K562 (cell line): Measurements from ENCODE around the gene GALM. TPM values are rescaled to one million over a fixed set of nuclear protein-coding genes. Genes with fewer than 3 reads are reported as not detected.

Experiments
- ATF4 ChIP-seq: fragments of 450-650 bp; formaldehyde crosslinking; IDR thresholded peaks from 2 replicates; pipeline ENCODE4 v1.4.0; 2022; ENCODE audit warnings: mild to moderate bottlenecking, moderate library complexity
- ETV5 ChIP-seq: sonication (generic); formaldehyde crosslinking; IDR thresholded peaks from 2 replicates; pipeline ENCODE4 v1.4.0; 2020; ENCODE audit warnings: low read depth, mild to moderate bottlenecking, missing genetic modification reagents
- FOXJ3 ChIP-seq: sonication (generic); formaldehyde crosslinking; IDR thresholded peaks from 2 replicates; pipeline ENCODE4 v1.4.0; 2020; ENCODE audit warnings: mild to moderate bottlenecking, missing genetic modification reagents
- NCOA4 ChIP-seq: fragments of 450-650 bp; IDR thresholded peaks from 2 replicates; pipeline ENCODE4 v1.6.1; 2018; ENCODE audit warnings: mild to moderate bottlenecking; ENCODE audit not compliant: partially characterized antibody
- NFIC ChIP-seq: fragments of 450-650 bp; IDR thresholded peaks from 2 replicates; pipeline ENCODE4 v1.6.1; 2017; ENCODE audit warnings: mild to moderate bottlenecking, inconsistent platforms
- NR2C2 ChIP-seq, 2 experiments: fragments of 200-800 bp in 1 of 2; sonication (Bioruptor generic) in 1 of 2; sonication (generic) in 1 of 2; formaldehyde crosslinking in 1 of 2; IDR thresholded peaks; 2 replicates each; pipeline versions ENCODE4 v1.6.1 to v1.8.0; 2016 to 2022; ENCODE audit warnings: mild to moderate bottlenecking in 1 of 2, missing compliant biosample characterization in 1 of 2, missing genetic modification characterization in 1 of 2, missing genetic modification reagents in 1 of 2
- POLR2AphosphoS5 ChIP-seq: IDR thresholded peaks from 2 replicates; pipeline ENCODE4 v1.6.1; 2011; ENCODE audit warnings: mild to moderate bottlenecking, low read depth, low read length, moderate library complexity; ENCODE audit not compliant: control insufficient read depth, insufficient read depth
- RBM25 ChIP-seq: fragments of 200-400 bp; formaldehyde crosslinking; IDR thresholded peaks from 2 replicates; pipeline ENCODE4 v1.6.1; 2018; ENCODE audit warnings: low read length, low read depth, moderate library complexity; ENCODE audit not compliant: severe bottlenecking
- RERE ChIP-seq: sonication (generic); formaldehyde crosslinking; IDR thresholded peaks from 2 replicates; pipeline ENCODE4 v1.8.0; 2023; ENCODE audit warnings: missing genetic modification reagents, mild to moderate bottlenecking, borderline replicate concordance
- U2AF2 ChIP-seq: fragments of 200-400 bp; formaldehyde crosslinking; optimal IDR thresholded peaks from 2 replicates; pipeline ENCODE3; 2017; ENCODE audit warnings: low read depth, mild to moderate bottlenecking, low read length
- ZBTB12 ChIP-seq: fragments of 250-450 bp; sonication (Bioruptor Pico); IDR thresholded peaks from 2 replicates; pipeline ENCODE4 v1.4.0; 2020
- ZFP30 ChIP-seq: fragments of 250-450 bp; sonication (Bioruptor Pico); IDR thresholded peaks from 2 replicates; pipeline ENCODE4 v1.8.0; 2022; ENCODE audit warnings: moderate library complexity, mild to moderate bottlenecking, inconsistent platforms, borderline replicate concordance
- ZNF668 ChIP-seq: fragments of 250-450 bp; sonication (Bioruptor Pico); IDR thresholded peaks from 2 replicates; pipeline ENCODE4 v1.8.0; 2022; ENCODE audit warnings: mild to moderate bottlenecking, inconsistent platforms
- polyA plus RNA-seq, 8 experiments: library from polyadenylated mRNA; depleted of rRNA in 4 of 8; stranded (reverse) in 5 of 8; unstranded in 3 of 8; fragments of >200 nt; fragmentation: Nextera tagmentation in 2 of 8; fragmentation: Illumina TruSeq in 1 of 8; extraction: Ambion mirVana in 2 of 8; extraction: Trizol in 1 of 8; gene quantifications; 2 replicates each; pipeline versions ENCODE4 v1.2.1 to v1.2.3, GENCODE V29; 2011 to 2014; ENCODE audit warnings: inconsistent platforms in 1 of 8, missing spikeins in 1 of 8
- total RNA-seq, 7 experiments: library from RNA; depleted of rRNA in 6 of 7; stranded (reverse); fragments of >200 nt in 6 of 7; fragmentation: Illumina TruSeq in 2 of 7; extraction: Trizol in 2 of 7; gene quantifications; 2 replicates each; pipeline versions ENCODE4 v1.2.1 to v1.2.3, GENCODE V29; 2011 to 2021; ENCODE audit warnings: low replicate concordance in 1 of 7
- TF ChIP-seq, protein P1 (sequence below): fragments of 450-650 bp; IDR thresholded peaks from 2 replicates; pipeline ENCODE4 v1.6.1; 2018; ENCODE audit not compliant: partially characterized antibody

GALM gene
- total and polyA plus RNA-seq, 9 of the 15 experiments (the other 6 are each of a cell fraction or from before 2014, with no cell fraction given), result 22.1 to 51.7 (median 27.9) TPM

DNA sequence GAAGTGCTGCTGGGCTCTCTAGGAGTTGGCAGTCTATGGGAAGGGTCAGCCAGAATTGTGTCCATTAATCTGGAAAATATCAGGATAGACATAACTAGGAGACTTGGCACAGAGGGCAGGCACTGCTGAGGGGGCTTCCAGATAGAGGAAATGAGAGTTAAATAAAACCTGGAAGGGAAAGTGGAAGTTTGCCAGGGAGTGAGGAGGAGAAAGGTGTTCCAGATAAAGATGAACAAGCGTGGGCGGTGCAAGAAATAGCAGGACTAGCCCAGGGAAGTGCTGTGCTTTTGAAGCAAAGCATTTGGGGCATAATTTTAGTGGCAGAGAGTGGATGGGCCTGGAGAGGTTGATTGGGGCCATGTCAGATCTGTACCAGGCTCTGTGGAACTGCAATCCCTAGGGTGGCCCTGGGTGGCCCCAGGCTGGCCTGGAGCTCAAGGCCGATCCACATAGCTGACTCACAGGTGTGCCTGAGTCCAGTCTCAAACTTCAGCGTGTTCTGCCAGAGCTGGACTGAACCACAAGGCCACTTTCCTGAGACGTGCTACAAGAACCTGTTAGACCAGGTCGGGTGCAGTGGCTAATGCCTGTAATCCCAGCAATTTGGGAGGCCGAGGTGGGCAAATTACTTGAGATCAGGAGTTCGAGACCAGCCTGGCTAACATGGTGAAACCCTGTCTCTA is 26.9 kb downstream of the GALM start (continued):
- TF ChIP-seq, protein P1, sequence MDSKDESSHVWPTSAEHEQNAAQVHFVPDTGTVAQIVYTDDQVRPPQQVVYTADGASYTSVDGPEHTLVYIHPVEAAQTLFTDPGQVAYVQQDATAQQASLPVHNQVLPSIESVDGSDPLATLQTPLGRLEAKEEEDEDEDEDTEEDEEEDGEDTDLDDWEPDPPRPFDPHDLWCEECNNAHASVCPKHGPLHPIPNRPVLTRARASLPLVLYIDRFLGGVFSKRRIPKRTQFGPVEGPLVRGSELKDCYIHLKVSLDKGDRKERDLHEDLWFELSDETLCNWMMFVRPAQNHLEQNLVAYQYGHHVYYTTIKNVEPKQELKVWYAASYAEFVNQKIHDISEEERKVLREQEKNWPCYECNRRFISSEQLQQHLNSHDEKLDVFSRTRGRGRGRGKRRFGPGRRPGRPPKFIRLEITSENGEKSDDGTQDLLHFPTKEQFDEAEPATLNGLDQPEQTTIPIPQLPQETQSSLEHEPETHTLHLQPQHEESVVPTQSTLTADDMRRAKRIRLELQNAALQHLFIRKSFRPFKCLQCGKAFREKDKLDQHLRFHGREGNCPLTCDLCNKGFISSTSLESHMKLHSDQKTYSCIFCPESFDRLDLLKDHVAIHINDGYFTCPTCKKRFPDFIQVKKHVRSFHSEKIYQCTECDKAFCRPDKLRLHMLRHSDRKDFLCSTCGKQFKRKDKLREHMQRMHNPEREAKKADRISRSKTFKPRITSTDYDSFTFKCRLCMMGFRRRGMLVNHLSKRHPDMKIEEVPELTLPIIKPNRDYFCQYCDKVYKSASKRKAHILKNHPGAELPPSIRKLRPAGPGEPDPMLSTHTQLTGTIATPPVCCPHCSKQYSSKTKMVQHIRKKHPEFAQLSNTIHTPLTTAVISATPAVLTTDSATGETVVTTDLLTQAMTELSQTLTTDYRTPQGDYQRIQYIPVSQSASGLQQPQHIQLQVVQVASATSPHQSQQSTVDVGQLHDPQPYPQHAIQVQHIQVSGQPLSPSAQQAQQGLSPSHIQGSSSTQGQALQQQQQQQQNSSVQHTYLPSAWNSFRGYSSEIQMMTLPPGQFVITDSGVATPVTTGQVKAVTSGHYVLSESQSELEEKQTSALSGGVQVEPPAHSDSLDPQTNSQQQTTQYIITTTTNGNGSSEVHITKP, result peak; percentile 23
- TF ChIP-seq ATF4 (CRISPR knock-in tag), result no peak
- TF ChIP-seq NR2C2 (CRISPR knock-in tag; IDR thresholded peaks at IDR 0.05), result no peak
- TF ChIP-seq NR2C2 (tag; IDR thresholded peaks at IDR 0.05), result no peak
- no peak for TF ChIP-seq ZNF668
- TF ChIP-seq RBM25, result no peak
- no peak for TF ChIP-seq POLR2AphosphoS5
- TF ChIP-seq NCOA4, result no peak
- no peak for TF ChIP-seq ZFP30 (CRISPR knock-in tag)
- peak; percentile 71 for TF ChIP-seq NFIC
- no peak for TF ChIP-seq U2AF2
- TF ChIP-seq ZBTB12 (CRISPR knock-in tag), result no peak
- TF ChIP-seq RERE (CRISPR knock-in tag), result no peak
- TF ChIP-seq ETV5, result no peak
- no peak for TF ChIP-seq FOXJ3 (CRISPR knock-in tag)
